RWPE2 (cell line): ENCODE data around the gene LHFPL2.

Experiments used
- ATAC-seq: fragments of 200-7000 bp; cut with Tn5 transposase; 3 replicates; pipeline ENCODE4 v1.9.1; 2021; ENCODE audit warnings: low read depth
- DNase-seq: peaks from one replicate; pipeline ENCODE4 v3.0.0-alpha.2; 2020; ENCODE audit warnings: low spot score
- H3K27ac ChIP-seq: fragments of 450-650 bp; 2 replicates; pipeline ENCODE4 v1.5.1; 2017; ENCODE audit warnings: mild to moderate bottlenecking; ENCODE audit not compliant: poor library complexity, severe bottlenecking
- H3K27me3 ChIP-seq: fragments of 250-450 bp; sonication (Bioruptor Pico); 2 replicates; pipeline ENCODE4 v1.5.1; 2021; ENCODE audit warnings: mild to moderate bottlenecking, moderate library complexity; ENCODE audit not compliant: insufficient read depth, poor library complexity, severe bottlenecking
- H3K36me3 ChIP-seq: fragments of 250-450 bp; sonication (Bioruptor Pico); 2 replicates; pipeline ENCODE4 v1.5.1; 2020; ENCODE audit warnings: low read depth, mild to moderate bottlenecking, moderate library complexity
- H3K4me1 ChIP-seq: fragments of 250-450 bp; sonication (Bioruptor Pico); 2 replicates; pipeline ENCODE4 v1.5.1; 2021; ENCODE audit warnings: mild to moderate bottlenecking, moderate library complexity; ENCODE audit not compliant: insufficient read depth, poor library complexity, severe bottlenecking
- H3K4me3 ChIP-seq: fragments of 250-450 bp; sonication (Bioruptor Pico); 2 replicates; pipeline ENCODE4 v1.5.1; 2021; ENCODE audit warnings: mild to moderate bottlenecking, moderate library complexity; ENCODE audit not compliant: severe bottlenecking
- H3K9me3 ChIP-seq: fragments of 250-450 bp; sonication (Bioruptor Pico); 2 replicates; pipeline ENCODE4 v1.5.1; 2021; ENCODE audit warnings: mild to moderate bottlenecking, moderate library complexity; ENCODE audit not compliant: severe bottlenecking
- CTCF ChIP-seq: fragments of 450-650 bp; IDR thresholded peaks from one replicate; pipeline ENCODE4 v1.5.1; 2017; ENCODE audit warnings: mild to moderate bottlenecking, moderate library complexity; ENCODE audit not compliant: poor library complexity, severe bottlenecking

The LHFPL2 gene

GRCh38 chr5:78611126-78611605 is 37.4 kb downstream of the LHFPL2 start:
- TF ChIP-seq CTCF: no peak
- Histone ChIP-seq H3K36me3 (peaks cover 29% of the 10 kb centered on the region), H3K4me1 (peaks cover 11% of the 10 kb centered on the region), H3K9me3 (no peaks in the 10 kb centered on the region), H3K4me3 (no peak overlapping the region), H3K27me3 (no peaks in the 10 kb centered on the region), H3K27ac (no peak overlapping the region)
- no peak for ATAC-seq
- DNase-seq: no peak

- H3K27ac ChIP-seq: no peak overlapping the region
- H3K27me3 ChIP-seq: no peaks in the 10 kb centered on the region
- peaks cover 32% of the 10 kb centered on the region for H3K36me3 ChIP-seq
Measured at GRCh38 chr5:78610636-78611035, 37.9 kb downstream of the LHFPL2 start.

GRCh38 chr5:78610163-78610583 is 38.4 kb downstream of the LHFPL2 start:
- Histone ChIP-seq H3K27me3 (no peaks in the 10 kb centered on the region), H3K4me3 (no peak overlapping the region), H3K27ac (no peak overlapping the region), H3K4me1 (peaks cover 12% of the 10 kb centered on the region), H3K36me3 (peaks cover 29% of the 10 kb centered on the region), H3K9me3 (no peaks in the 10 kb centered on the region)
- ATAC-seq (no peak), DNase-seq (no peak)
- no peak for TF ChIP-seq CTCF

More at GRCh38 chr5:78610636-78611035, 37.9 kb downstream of the LHFPL2 start:
- no peak overlapping the region for H3K4me3 ChIP-seq
- peaks cover 11% of the 10 kb centered on the region for H3K4me1 ChIP-seq
- no peaks in the 10 kb centered on the region for H3K9me3 ChIP-seq
- no peak for TF ChIP-seq CTCF
- no peak for DNase-seq
- no peak for ATAC-seq

- peaks cover 38% of the 10 kb centered on the region for H3K36me3 ChIP-seq
- H3K27ac ChIP-seq: no peak overlapping the region
- H3K27me3 ChIP-seq: no peaks in the 10 kb centered on the region
- H3K4me1 ChIP-seq: peaks cover 28% of the 10 kb centered on the region
- H3K9me3 ChIP-seq: no peaks in the 10 kb centered on the region
- no peak overlapping the region for H3K4me3 ChIP-seq
- DNase-seq (no peak), ATAC-seq (no peak)
- no peak for TF ChIP-seq CTCF
Measured at GRCh38 chr5:78607864-78608263, 40.7 kb downstream of the LHFPL2 start.

- H3K9me3 ChIP-seq: no peaks in the 10 kb centered on the region
- no peak for DNase-seq
- H3K27me3 ChIP-seq: no peaks in the 10 kb centered on the region
- peaks cover 45% of the 10 kb centered on the region for H3K4me1 ChIP-seq
- H3K4me3 ChIP-seq: no peak overlapping the region
- TF ChIP-seq CTCF: no peak
- ATAC-seq: no peak
- peak overlapping the region; percentile 48 for H3K27ac ChIP-seq
- H3K36me3 ChIP-seq: peaks cover 34% of the 10 kb centered on the region
Measured at GRCh38 chr5:78606241-78606640, 42.3 kb downstream of the LHFPL2 start.
